Measurements from ENCODE around the gene BCL2L14. TPM values are rescaled to one million over a fixed set of nuclear protein-coding genes. Genes with fewer than 3 reads are reported as not detected.

The BCL2L14 gene
- total and polyA plus RNA-seq, 2 of the 4 experiments (the other 2 are of a cell fraction), result not detected

DNA sequence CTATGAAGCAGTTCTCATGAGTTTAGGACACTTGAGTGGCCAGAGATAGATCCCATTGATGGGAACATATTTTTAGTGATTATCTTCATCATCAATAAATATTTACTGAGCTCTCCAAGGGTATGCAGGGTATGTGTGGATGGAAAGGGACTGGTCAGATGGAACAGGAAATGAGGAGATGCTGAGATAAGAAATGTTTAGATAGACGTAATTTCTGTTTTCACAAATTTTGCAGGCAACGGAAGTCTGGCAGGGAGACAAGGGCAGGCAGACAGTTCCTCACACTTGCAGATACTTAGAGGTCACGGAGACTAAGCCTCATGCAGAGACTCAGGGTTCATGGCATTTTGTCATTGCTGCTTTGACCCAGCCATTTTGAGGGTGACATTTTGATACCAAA is 24.3 kb downstream of the BCL2L14 start:
- Histone ChIP-seq H4K5ac (ENCODE audit: low read depth, low read length) (no peak overlapping the region), H3K56ac (ENCODE audit: extremely low read depth, insufficient read depth, low read length) (no peak overlapping the region), H2BK15ac (ENCODE audit: low read depth, low read length) (no peak overlapping the region), H3K18ac (ENCODE audit: low read depth, low read length) (no peak overlapping the region), H2BK5ac (ENCODE audit: low read depth, low read length, poor library complexity, severe bottlenecking) (no peak overlapping the region), H3K9ac (ENCODE audit: low read depth, low read length) (no peak overlapping the region), H2BK120ac (ENCODE audit: low read depth, low read length) (peak overlapping the region; percentile 89), H3K79me1 (ENCODE audit: low read depth in 1 of 2, low read length in 2 of 2) (0 out of 4 replicates have a peak, but pooled peaks cover 0 to 4% of the 10 kb centered on the region in 2 experiments), H2AK9ac (replicated peaks; ENCODE audit: low read depth, low read length, poor library complexity) (no peak overlapping the region), H3K27me3 (ENCODE audit: control insufficient read depth, insufficient read depth, low read length) (no peaks in the 10 kb centered on the region), H3K14ac (replicated peaks; ENCODE audit: low read depth, low read length) (peak overlapping the region; percentile 80), H3K9me3 (ENCODE audit: control insufficient read depth, insufficient read depth, low read length) (peaks cover 6% of the 10 kb centered on the region; the same call in 1 of the 2 replicates), H2BK20ac (ENCODE audit: low read depth, low read length) (peak overlapping the region; percentile 85), H4K8ac (ENCODE audit: low read depth in 2 of 2, low read length in 2 of 2) (peak overlapping the region in 1 of 2 experiments; percentile 72; a peak in 2 of 4 replicates), H4K91ac (ENCODE audit: insufficient read depth, low read depth, low read length) (0 out of 2 replicates have a peak overlapping the region, but pooled peaks have one; percentile 82), H3K4ac (ENCODE audit: low read depth, low read length) (peak overlapping the region; percentile 87), H2AFZ (replicated peaks; ENCODE audit: low read length, poor library complexity) (no peak overlapping the region), H3K27ac (ENCODE audit: insufficient read depth, low read length) (no peak overlapping the region), H3K9me1 (ENCODE audit: insufficient read depth, low read length) (peaks cover 24% of the 10 kb centered on the region), H2AK5ac (ENCODE audit: low read depth, low read length) (no peak overlapping the region), H3K4me1 (ENCODE audit: control insufficient read depth, insufficient read depth, low read length) (peaks cover 16% of the 10 kb centered on the region), H3K23ac (ENCODE audit: low read depth, low read length) (peak overlapping the region; percentile 60; the same call in 1 of the 2 replicates), H3K4me2 (ENCODE audit: low read depth, low read length) (no peak overlapping the region), H3K36me3 (ENCODE audit: control insufficient read depth, insufficient read depth, low read length) (no peaks in the 10 kb centered on the region), H3K4me3 (ENCODE audit: insufficient read depth, low read depth, low read length) (no peak overlapping the region), H4K20me1 (ENCODE audit: insufficient read depth, low read length) (peaks cover 4% of the 10 kb centered on the region)
- BruUV-seq (replicated peaks), result no TSS peak
- DNase-seq, result peak; percentile 52
- ATAC-seq (ENCODE audit: low read depth), result peak; percentile 42
- in situ Hi-C loops (cut with MboI; ENCODE audit: low sequenced_read_pairs), result no loop called here
- intact Hi-C loops (cut with micrococcal nuclease), result no loop called here
- TF ChIP-seq SMC3 (IDR thresholded peaks at IDR 0.05; ENCODE audit: low read depth, low read length) (no peak), MAFK (IDR thresholded peaks at IDR 0.05; ENCODE audit: low read depth, low read length) (no peak), RCOR1 (IDR thresholded peaks at IDR 0.05; ENCODE audit: insufficient replicate concordance, low read length) (no peak), CEBPB (IDR thresholded peaks at IDR 0.05; ENCODE audit: low read depth, low read length) (no peak), BHLHE40 (IDR thresholded peaks at IDR 0.05; ENCODE audit: low read depth, low read length) (no peak), MXI1 (IDR thresholded peaks at IDR 0.05; ENCODE audit: borderline replicate concordance, low read depth, low read length) (no peak), POLR2A (IDR thresholded peaks at IDR 0.05; ENCODE audit: low read depth, low read length) (no peak)
- TF ChIP-seq, protein P1, sequence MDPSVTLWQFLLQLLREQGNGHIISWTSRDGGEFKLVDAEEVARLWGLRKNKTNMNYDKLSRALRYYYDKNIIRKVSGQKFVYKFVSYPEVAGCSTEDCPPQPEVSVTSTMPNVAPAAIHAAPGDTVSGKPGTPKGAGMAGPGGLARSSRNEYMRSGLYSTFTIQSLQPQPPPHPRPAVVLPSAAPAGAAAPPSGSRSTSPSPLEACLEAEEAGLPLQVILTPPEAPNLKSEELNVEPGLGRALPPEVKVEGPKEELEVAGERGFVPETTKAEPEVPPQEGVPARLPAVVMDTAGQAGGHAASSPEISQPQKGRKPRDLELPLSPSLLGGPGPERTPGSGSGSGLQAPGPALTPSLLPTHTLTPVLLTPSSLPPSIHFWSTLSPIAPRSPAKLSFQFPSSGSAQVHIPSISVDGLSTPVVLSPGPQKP (IDR thresholded peaks at IDR 0.05; ENCODE audit: borderline replicate concordance, low read depth, low read length), result no peak
- TF ChIP-seq, protein P2, sequence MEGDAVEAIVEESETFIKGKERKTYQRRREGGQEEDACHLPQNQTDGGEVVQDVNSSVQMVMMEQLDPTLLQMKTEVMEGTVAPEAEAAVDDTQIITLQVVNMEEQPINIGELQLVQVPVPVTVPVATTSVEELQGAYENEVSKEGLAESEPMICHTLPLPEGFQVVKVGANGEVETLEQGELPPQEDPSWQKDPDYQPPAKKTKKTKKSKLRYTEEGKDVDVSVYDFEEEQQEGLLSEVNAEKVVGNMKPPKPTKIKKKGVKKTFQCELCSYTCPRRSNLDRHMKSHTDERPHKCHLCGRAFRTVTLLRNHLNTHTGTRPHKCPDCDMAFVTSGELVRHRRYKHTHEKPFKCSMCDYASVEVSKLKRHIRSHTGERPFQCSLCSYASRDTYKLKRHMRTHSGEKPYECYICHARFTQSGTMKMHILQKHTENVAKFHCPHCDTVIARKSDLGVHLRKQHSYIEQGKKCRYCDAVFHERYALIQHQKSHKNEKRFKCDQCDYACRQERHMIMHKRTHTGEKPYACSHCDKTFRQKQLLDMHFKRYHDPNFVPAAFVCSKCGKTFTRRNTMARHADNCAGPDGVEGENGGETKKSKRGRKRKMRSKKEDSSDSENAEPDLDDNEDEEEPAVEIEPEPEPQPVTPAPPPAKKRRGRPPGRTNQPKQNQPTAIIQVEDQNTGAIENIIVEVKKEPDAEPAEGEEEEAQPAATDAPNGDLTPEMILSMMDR (conservative IDR thresholded peaks at IDR 0.05; ENCODE audit: low read depth, low read length), result no peak
- dilution Hi-C loops (cut with HindIII; ENCODE audit: low sequenced_read_pairs, unreplicated experiment), result no loop called here
- POLR2A ChIA-PET (ENCODE audit: unreplicated experiment), result no interaction called here
- WGBS, 2 experiments (ENCODE audit: extremely low coverage in 2 of 2, insufficient read length in 1 of 2), result 30% methylated on average over 3 of the region's 3 CpGs; no CpG with 5 or more reads in 1 of the 2 experiments
- CTCF ChIA-PET, result interaction anchor here (0.5 kb wide), 1 partner anchor 10 kb away, joined by 3 read pairs; no protein-coding TSS in a partner anchor
